IPS DF 19.7 (cell line): ENCODE results near the gene ZNF774.
"Not testable (repeated sequence)": the region's sequence is repeated elsewhere in the genome, so short reads cannot be mapped to it uniquely, and the experiment has no call there.

Experiments
- DNase-seq: peaks from one replicate; pipeline ENCODE4 v3.0.0-alpha.2; 2013; ENCODE audit warnings: low read depth, low spot score

ZNF774 gene

DNA sequence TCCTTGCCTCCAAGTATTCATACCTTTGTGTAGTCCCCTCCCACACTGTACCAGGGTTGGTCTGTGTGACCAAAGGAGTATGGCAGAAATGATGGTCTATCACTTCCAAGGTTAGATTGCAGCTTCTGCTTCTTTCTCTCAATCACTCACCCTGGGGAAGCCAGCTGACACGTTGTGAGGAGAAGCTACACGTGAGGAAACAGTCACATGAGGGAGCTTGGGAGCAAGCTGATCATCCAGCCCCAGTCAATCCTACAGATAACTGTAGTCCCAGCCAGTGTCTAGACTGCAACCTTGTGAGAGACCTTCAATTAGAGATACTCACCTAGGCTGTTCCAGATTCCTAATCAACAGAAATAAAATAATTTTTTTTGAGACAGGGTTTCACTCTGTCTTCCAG lies 6.2 kb upstream of the ZNF774 start:
- DNase-seq, result no peak

- DNase-seq, result not testable (repeated sequence)
These were observed 4.5 kb upstream of the ZNF774 start for GRCh38 chr15:90347431-90348065.

- no peak for DNase-seq
These were observed 3.6 kb upstream of the ZNF774 start for GRCh38 chr15:90348456-90348855.

- no peak for DNase-seq
These were observed 3.0 kb upstream of the ZNF774 start for GRCh38 chr15:90349072-90349471.

DNA sequence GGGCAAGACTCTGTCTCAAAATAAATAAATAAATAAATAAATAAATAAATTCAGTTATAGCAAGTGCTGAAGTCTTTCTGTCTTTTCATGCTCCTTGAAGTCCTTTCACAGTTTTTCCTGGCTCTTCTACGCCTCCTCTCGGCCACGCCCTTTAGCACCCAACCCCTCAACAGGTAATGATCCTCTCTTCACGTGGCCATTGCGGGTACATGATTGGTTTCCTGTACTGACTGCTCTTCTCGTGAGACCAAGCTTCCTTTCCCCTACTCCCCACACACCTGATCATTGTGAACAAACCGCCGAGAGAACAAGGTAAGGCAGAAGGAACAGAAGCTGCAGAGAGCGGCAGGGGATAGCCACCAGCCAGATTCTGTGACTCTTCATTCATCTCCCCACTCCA lies 2.3 kb upstream of the ZNF774 start:
- no peak for DNase-seq

GRCh38 chr15:90351479-90352106 lies 491 bp upstream of the ZNF774 start:
- DNase-seq, result no peak

GRCh38 chr15:90354986-90355385 lies 2.9 kb downstream of the ZNF774 start:
- no peak for DNase-seq

DNA sequence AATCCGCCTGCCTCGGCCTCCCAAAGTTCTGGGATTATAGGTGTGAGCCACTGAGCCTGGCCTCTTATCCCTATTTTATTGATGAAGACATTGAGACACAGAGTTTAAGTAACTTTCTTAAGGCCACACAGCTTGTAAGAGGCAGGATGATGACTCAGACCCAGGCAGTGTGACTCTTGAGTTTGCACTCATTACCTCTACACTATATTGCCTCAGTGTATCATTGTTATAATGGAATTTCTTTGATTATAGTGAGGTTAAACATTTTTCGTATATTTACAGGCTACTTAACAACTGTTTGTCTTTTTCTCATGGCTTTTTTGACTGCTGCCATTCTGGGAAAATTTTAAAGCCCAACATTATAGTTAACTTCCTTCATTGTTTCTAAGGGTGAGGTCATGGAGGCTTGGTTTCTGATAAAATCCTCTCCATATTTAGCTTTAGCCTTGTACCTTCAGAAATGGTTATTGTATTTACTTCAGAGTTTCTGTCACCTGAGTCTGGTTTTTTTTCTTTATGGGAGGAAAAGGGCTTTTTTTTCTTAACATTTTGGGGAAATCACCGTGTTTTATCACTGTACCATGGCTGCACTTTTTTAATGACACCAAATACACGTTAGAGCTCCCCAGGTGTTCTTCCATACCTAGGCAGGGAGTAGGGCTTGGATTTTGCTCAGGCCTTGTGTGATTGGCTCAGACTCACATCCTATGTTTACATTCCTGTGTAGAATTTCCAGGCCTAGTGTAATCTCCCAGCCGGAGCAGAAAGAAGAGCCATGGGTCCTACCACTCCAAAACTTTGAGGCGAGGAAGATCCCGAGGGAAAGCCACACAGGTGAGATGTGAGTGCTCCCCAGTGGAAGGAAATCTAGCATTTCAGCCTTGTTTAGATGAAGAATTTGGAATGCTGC lies 6.3 kb downstream of the ZNF774 start:
- DNase-seq, result no peak

DNA sequence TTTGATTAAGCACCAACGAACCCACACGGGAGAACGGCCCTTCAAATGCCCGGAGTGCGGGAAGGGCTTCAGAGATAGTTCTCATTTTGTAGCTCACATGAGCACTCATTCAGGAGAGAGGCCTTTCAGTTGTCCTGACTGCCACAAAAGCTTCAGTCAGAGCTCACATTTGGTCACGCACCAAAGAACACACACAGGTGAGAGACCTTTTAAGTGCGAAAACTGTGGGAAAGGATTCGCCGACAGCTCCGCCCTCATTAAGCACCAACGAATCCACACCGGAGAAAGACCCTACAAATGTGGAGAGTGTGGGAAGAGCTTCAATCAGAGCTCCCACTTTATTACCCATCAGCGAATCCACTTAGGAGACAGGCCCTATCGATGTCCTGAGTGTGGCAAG lies 8.7 kb downstream of the ZNF774 start:
- no peak for DNase-seq

GRCh38 chr15:90362936-90363212 lies 10.8 kb downstream of the ZNF774 start:
- DNase-seq, result no peak

- DNase-seq, result no peak
These were observed 12.2 kb downstream of the ZNF774 start for GRCh38 chr15:90364251-90364650.

GRCh38 chr15:90365414-90366055 lies 13.5 kb downstream of the ZNF774 start:
- DNase-seq, result no peak

DNA sequence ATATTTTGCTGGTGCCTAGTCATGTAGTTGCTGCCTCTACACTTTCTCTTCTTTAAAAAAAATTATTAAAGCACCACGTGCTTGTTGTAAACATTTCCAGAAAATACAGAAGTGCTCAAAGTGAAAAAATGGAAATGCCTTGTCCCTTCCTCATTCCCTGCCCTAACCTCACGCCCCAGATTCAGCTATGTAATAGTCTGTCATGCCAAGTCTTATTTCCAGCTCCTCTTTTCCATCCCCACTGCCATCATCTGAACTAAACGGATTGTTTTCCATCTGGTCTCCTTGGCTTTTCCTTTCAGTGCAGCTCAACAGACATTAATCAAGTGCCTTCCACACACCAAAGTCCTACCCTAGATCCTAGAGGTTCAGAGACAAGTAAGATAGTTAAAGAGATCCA lies 15.5 kb downstream of the ZNF774 start:
- DNase-seq, result no peak

- no peak for DNase-seq
These were observed 23.0 kb downstream of the ZNF774 start for GRCh38 chr15:90375071-90375470.

DNA sequence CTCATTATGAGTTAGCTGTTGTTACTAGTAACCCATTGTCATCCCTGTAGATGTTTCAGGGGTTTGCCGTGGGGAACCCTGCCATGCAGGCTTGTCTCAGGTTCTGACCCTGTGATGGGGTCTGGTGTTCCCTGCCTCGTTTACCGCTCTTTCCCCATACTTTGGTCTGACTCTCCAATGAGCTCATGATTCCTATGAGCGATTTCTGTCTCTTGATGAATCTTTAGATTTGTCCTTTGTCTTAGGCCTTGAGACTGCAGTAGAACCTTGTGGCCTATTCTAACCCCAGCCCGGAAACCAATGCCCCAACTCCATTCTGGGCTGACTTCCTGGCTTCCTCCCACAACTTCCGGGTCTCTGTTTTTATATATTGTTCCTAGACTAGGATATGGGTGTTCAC lies 24.7 kb downstream of the ZNF774 start:
- DNase-seq, result no peak

- no peak for DNase-seq
These were observed 27.2 kb downstream of the ZNF774 start for GRCh38 chr15:90379263-90379662.

DNA sequence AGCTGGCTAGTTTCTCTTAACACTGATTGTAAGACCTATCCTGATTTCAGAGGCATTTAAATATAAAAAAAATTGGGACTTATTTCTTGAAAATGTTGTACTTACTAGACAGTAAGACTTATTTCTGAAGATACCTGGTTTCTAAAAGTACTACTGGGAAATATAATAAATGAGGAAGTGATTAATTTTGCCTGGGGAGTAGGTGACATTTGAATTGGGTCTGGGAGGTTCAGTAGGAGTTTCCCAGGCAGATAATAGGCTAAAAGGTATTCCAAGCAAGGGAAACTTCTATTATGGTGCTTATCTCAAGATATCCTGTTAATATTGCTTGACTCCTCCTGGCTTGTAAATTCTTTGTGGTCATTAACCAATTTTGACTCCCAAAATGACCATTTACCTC lies 29.4 kb downstream of the ZNF774 start:
- no peak for DNase-seq

GRCh38 chr15:90382320-90382719 lies 30.2 kb downstream of the ZNF774 start:
- no peak for DNase-seq

DNA sequence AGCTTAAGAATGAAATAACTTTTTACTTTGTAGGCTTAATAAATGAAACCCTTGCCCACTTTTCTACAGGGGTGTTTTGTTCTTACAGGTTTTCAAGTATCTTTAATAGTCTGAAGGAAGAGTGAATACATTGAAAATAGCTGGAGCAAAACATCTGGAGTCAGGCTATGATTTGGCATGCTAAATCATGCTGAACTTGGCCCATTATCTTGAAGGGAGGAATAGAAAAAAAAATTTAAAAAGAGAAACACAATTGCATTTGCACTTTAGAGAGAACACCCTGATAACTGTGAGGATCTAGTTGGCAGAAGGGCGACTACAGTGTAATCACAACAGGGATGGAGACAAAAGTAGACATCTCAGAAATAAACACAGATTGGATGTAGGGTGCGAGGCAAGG lies 34.1 kb downstream of the ZNF774 start:
- DNase-seq, result no peak

DNA sequence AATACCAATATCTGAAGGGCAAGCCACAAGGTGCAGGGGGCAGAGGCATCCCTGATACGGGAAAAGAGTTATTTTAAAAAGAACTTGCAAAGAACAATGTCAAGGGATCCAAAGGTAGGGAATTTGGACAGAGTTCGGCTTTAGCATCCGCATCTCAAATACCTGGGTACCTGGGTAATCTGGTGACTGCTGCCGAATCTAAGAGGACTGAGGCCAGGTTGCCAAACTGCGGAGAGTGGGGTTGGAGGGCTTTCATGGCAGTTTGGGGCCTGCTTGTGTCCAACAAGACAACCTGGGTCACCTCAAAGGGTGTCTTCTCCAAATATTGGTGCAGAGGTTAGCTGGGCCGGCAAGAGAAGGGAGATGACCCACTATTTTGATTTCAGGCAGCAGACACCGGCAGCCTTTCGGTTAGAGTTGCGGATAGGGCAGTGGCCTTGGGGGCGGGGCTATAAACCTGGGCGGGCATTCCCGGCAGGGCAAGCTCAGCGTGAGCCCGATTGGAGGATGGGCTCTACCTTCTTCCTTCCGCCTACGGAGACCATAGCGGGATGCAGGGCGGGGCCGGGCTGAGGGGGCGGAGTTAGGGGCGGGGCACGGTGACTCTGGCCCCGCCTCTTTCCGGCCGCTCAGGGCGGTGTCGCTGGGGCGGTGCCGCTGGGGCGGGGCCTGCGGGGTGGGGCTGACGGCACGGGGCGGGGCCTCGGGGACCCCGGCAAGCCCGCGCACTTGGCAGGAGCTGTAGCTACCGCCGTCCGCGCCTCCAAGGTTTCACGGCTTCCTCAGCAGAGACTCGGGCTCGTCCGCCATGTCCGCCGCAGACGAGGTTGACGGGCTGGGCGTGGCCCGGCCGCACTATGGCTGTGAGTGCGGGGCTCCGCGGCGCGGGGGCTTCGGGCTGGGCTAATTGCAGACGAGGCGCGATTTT lies 35.7 kb downstream of the ZNF774 start, which contains the start of gene IQGAP1:
TSS of gene IQGAP1 (plus strand) at position 709 of the 928 bp plus-strand sequence. CDS start at position 809, 100 bp downstream.
- peak; percentile 80 for DNase-seq
